Large intestine (tissue), 3 donors: ENCODE results near the gene MPZL1. TPM values are rescaled to one million over a fixed set of nuclear protein-coding genes. Genes with fewer than 3 reads are reported as not detected.
"Not testable (repeated sequence)": the region's sequence is repeated elsewhere in the genome, so short reads cannot be mapped to it uniquely, and the experiment has no call there.

Source experiments
- DNase-seq, 2 donors: peaks; one replicate each; pipeline versions ENCODE4 v3.0.0 to v3.0.0-alpha.2; 2013
- H3K27ac ChIP-seq: one replicate; pipeline ENCODE4 v1.5.1; 2013; ENCODE audit warnings: low read length
- H3K27me3 ChIP-seq: 2 replicates; pipeline ENCODE4 v1.6.1; 2013; ENCODE audit warnings: low read length; ENCODE audit not compliant: control insufficient read depth, insufficient read depth
- H3K36me3 ChIP-seq: 2 replicates; pipeline ENCODE4 v1.6.1; 2013; ENCODE audit warnings: low read length; ENCODE audit not compliant: control insufficient read depth, insufficient read depth
- H3K4me1 ChIP-seq: one replicate; pipeline ENCODE4 v1.6.1; 2013; ENCODE audit warnings: low read length; ENCODE audit not compliant: control insufficient read depth, insufficient read depth
- H3K4me3 ChIP-seq: one replicate; pipeline ENCODE4 v1.5.1; 2013; ENCODE audit warnings: low read length
- H3K9me3 ChIP-seq: one replicate; pipeline ENCODE4 v1.6.1; 2013; ENCODE audit warnings: mild to moderate bottlenecking, low read depth, low read length, moderate library complexity; ENCODE audit not compliant: control insufficient read depth
- WGBS: methylation state at CpG from one replicate; pipeline ENCODE4 v1.1.5; 2013; ENCODE audit warnings: low lambda C conversion rate; ENCODE audit not compliant: insufficient coverage; 5-methylcytosine and 5-hydroxymethylcytosine counted together
- polyA plus RNA-seq: library from polyadenylated mRNA; unstranded; fragments of 120-200 nt; gene quantifications from one replicate; pipeline ENCODE4 v1.2.1, GENCODE V29; 2013

MPZL1 gene
- polyA plus RNA-seq, 1 donor = 105 TPM

DNA sequence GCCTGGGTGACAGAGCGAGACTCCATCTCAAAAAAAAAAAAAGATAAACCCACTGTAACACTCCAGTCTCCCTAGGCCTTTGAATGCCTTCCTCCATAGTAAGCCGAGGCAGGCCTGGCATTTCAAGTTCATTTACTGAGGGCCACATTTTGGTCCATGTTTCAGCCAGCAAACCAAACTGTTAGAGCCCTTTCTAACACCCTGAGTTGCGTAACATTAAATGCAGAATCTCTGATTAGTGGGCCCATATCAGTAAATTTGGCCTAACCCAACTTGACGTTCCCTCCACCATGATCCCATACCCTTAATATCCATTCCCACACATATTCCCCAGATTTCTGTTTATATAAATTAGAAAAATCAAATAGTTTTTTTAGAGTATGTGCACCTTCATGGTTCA is 12.4 kb downstream of the MPZL1 start:
- Histone ChIP-seq H3K4me1 (peaks cover 21% of the 10 kb centered on the region), H3K9me3 (no peaks in the 10 kb centered on the region), H3K27ac (no peak overlapping the region), H3K27me3 (no peaks in the 10 kb centered on the region), H3K36me3 (peaks cover 12% of the 10 kb centered on the region), H3K4me3 (no peak overlapping the region)
- DNase-seq = no peak
- 92% methylated on average over 2 of the region's 4 CpGs for WGBS

GRCh38 chr1:167734841-167735240 is 13.1 kb downstream of the MPZL1 start:
- no CpG with 5 or more reads among the region's 1 CpG for WGBS
- no peaks in the 10 kb centered on the region for H3K27me3 ChIP-seq
- H3K36me3 ChIP-seq = peaks cover 12% of the 10 kb centered on the region
- H3K27ac ChIP-seq = no peak overlapping the region
- H3K4me1 ChIP-seq = peaks cover 24% of the 10 kb centered on the region
- DNase-seq = no peak
- no peak overlapping the region for H3K4me3 ChIP-seq
- H3K9me3 ChIP-seq = no peaks in the 10 kb centered on the region

- no peak overlapping the region for H3K4me3 ChIP-seq
- H3K27ac ChIP-seq = peak overlapping the region; percentile 59
- no peaks in the 10 kb centered on the region for H3K27me3 ChIP-seq
- H3K36me3 ChIP-seq = peaks cover 3% of the 10 kb centered on the region
- no CpG with 5 or more reads among the region's 4 CpGs for WGBS
- peak; percentile 76 to 90 for DNase-seq
- H3K9me3 ChIP-seq = no peaks in the 10 kb centered on the region
- peaks cover 32% of the 10 kb centered on the region for H3K4me1 ChIP-seq
These were observed 15.4 kb downstream of the MPZL1 start for GRCh38 chr1:167737169-167737568.

DNA sequence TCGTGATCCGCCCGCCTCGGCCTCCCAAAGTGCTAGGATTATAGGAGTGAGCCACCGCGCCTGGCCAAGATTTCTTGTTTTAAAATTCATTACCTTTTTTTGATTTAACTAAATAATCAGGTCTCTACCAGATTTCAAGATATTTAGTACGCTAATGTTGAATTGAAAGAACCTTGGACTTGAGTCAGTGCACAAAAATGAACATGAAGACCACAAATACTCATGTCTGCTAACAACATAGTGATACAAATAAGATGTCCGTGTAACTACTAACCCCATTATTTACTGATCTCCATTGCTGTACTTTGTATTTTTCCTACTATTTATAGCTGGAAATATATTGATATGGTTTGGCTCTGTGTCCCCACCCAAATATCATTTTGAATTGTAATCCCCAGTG is 16.4 kb downstream of the MPZL1 start:
- WGBS = 97% methylated on average over 3 of the region's 8 CpGs
- Histone ChIP-seq H3K27ac (no peak overlapping the region), H3K36me3 (peaks cover 3% of the 10 kb centered on the region), H3K4me3 (no peak overlapping the region), H3K4me1 (peaks cover 32% of the 10 kb centered on the region), H3K27me3 (no peaks in the 10 kb centered on the region), H3K9me3 (no peaks in the 10 kb centered on the region)
- DNase-seq = no peak

DNA sequence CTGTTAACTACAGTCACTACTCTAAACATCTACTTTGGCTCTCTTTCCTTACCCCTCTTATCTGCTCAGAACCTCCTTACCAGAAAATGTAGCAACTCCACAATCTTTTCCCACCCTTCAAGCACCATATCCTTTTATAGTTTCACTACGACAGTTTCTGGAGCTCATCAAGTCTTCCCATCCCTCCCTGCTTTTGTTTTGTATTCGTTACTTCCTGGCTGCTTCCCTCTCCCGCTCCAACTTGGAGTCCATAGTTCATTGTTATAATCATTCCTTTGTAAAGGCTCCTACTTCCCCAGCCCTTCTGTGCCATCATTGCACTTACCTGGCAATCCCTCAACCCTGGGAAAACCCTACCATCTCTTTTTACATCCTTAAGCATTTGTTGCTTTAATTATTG is 18.0 kb downstream of the MPZL1 start:
- 18% methylated on average over 1 of the region's 3 CpGs for WGBS
- H3K9me3 ChIP-seq = no peaks in the 10 kb centered on the region
- peaks cover 32% of the 10 kb centered on the region for H3K4me1 ChIP-seq
- H3K36me3 ChIP-seq = no peaks in the 10 kb centered on the region
- peak overlapping the region; percentile 86 for H3K27ac ChIP-seq
- peak; percentile 78 to 92 for DNase-seq
- no peaks in the 10 kb centered on the region for H3K27me3 ChIP-seq
- no peak overlapping the region for H3K4me3 ChIP-seq

GRCh38 chr1:167741103-167741502 is 19.3 kb downstream of the MPZL1 start:
- H3K36me3 ChIP-seq, DNase-seq, H3K27me3 ChIP-seq, H3K9me3 ChIP-seq, H3K27ac ChIP-seq, H3K4me3 ChIP-seq: not testable (repeated sequence)
- WGBS = no CpG with 5 or more reads among the region's 7 CpGs
- peaks cover 24% of the 10 kb centered on the region for H3K4me1 ChIP-seq

- H3K9me3 ChIP-seq, H3K36me3 ChIP-seq, H3K27me3 ChIP-seq, H3K4me3 ChIP-seq, H3K27ac ChIP-seq, DNase-seq: not testable (repeated sequence)
- no CpG with 5 or more reads among the region's 1 CpG for whole genome bisulfite sequencing
- peaks cover 13% of the 10 kb centered on the region for H3K4me1 ChIP-seq
These were observed 20.7 kb downstream of the MPZL1 start for GRCh38 chr1:167742392-167743057.

DNA sequence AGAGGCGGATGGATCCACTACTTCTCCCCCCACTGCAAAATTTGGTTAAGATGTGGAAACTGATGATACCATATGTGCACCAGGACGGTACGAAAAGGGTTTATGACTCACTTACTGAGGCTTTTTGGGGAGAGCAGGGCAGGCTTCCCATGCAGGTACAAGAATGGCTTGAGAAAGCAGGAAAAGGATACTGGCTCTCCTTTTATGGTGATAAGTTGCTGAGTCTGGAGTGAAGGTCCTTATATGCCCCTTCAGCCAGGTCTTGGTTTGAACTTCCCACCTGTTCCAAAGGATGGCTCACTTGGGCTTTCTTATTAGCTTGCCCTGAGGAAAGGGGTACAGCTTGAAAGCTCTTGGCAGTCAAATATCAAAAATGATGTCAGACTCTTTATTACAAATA is 23.1 kb downstream of the MPZL1 start:
- no peaks in the 10 kb centered on the region for H3K27me3 ChIP-seq
- peaks cover 8% of the 10 kb centered on the region for H3K4me1 ChIP-seq
- H3K36me3 ChIP-seq = no peaks in the 10 kb centered on the region
- H3K9me3 ChIP-seq = no peaks in the 10 kb centered on the region
- DNase-seq = no peak
- no peak overlapping the region for H3K4me3 ChIP-seq
- no peak overlapping the region for H3K27ac ChIP-seq
- WGBS = no CpG with 5 or more reads among the region's 3 CpGs

DNA sequence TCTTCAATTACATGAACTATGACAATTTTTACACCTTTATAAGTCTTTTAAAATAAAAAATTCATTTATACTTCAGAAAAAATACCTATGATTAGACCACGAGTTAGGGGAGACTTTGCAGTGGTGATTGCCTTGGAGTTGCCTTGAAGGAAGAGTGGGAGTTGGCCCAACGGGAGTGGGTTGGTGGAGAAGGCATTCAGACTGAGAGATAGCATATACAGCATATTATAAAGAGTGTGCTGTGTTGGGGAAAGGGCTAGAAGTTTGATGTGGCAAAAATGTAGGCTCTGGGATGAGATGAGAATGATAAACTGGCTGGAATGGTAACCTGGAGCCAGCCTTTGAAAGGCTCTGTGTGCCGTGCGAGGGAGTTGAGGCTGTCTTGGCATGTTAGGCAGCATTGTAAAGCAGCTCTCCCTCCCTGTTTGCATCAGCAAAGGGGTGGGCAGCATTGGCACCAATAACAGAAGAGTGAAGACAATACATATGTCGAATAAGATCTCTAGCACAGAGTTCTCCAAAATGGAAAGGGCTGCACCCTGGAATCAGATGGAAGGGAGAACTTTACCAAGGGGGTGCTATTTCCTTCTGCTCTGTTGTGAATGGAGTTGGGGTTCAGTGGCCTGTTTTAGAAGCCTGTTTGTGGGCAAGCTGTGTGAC is 24.4 kb downstream of the MPZL1 start:
- no peaks in the 10 kb centered on the region for H3K4me1 ChIP-seq
- H3K4me3 ChIP-seq = no peak overlapping the region
- H3K36me3 ChIP-seq = no peaks in the 10 kb centered on the region
- H3K27ac ChIP-seq = no peak overlapping the region
- H3K9me3 ChIP-seq = no peaks in the 10 kb centered on the region
- WGBS = 79% methylated on average over 2 of the region's 5 CpGs
- no peaks in the 10 kb centered on the region for H3K27me3 ChIP-seq
- no peak for DNase-seq

GRCh38 chr1:167746988-167747655 is 25.3 kb downstream of the MPZL1 start:
- H3K4me1 ChIP-seq = no peaks in the 10 kb centered on the region
- H3K9me3 ChIP-seq = no peaks in the 10 kb centered on the region
- no peaks in the 10 kb centered on the region for H3K36me3 ChIP-seq
- WGBS = 85% methylated on average over 4 of the region's 7 CpGs
- no peak overlapping the region for H3K27ac ChIP-seq
- DNase-seq = no peak
- H3K4me3 ChIP-seq = no peak overlapping the region
- H3K27me3 ChIP-seq = no peaks in the 10 kb centered on the region
